Activated T-cell treated with anti-CD3 and anti-CD28 coated beads for 48 hours (primary cell): Measurements from ENCODE around the gene ILK.

Experiments
- DNase-seq: peaks from one replicate; pipeline ENCODE4 v3.0.0-alpha.2; 2020; ENCODE audit warnings: low read depth

ILK gene

GRCh38 chr11:6622261-6623171, 18.9 kb downstream of the ILK start:
- no peak for DNase-seq

GRCh38 chr11:6623391-6624363, 20.1 kb downstream of the ILK start:
- no peak for DNase-seq

- no peak for DNase-seq
Measured at GRCh38 chr11:6625156-6625831, 21.7 kb downstream of the ILK start.

- DNase-seq: no peak
Measured at GRCh38 chr11:6625832-6626420, 22.4 kb downstream of the ILK start.

- no peak for DNase-seq
Measured at GRCh38 chr11:6626971-6627761, 23.6 kb downstream of the ILK start.

- no peak for DNase-seq
Measured at GRCh38 chr11:6627762-6628241, 24.2 kb downstream of the ILK start.

GRCh38 chr11:6628526-6628925, 25.0 kb downstream of the ILK start:
- DNase-seq: no peak

GRCh38 chr11:6629573-6629891, 26.0 kb downstream of the ILK start:
- no peak for DNase-seq

- DNase-seq: no peak
Measured at GRCh38 chr11:6629892-6630631, 26.5 kb downstream of the ILK start.

- no peak for DNase-seq
Measured at GRCh38 chr11:6630632-6631291, 27.2 kb downstream of the ILK start.

GRCh38 chr11:6631361-6631890, 27.9 kb downstream of the ILK start:
- no peak for DNase-seq

- no peak for DNase-seq
Measured at GRCh38 chr11:6632116-6633073, 28.8 kb downstream of the ILK start.

GRCh38 chr11:6633422-6634408, 30.1 kb downstream of the ILK start:
- no peak for DNase-seq

- no peak for DNase-seq
Measured at GRCh38 chr11:6634534-6634933, 31.0 kb downstream of the ILK start.

GRCh38 chr11:6635082-6635932, 31.7 kb downstream of the ILK start:
- no peak for DNase-seq

- DNase-seq: no peak
Measured at GRCh38 chr11:6636480-6636879, 32.9 kb downstream of the ILK start.
